GM12878 (cell line): ENCODE measurements around the gene DKC1. TPM values are rescaled to one million over a fixed set of nuclear protein-coding genes. Genes with fewer than 3 reads are reported as not detected.

Experiments
- ATAC-seq: fragments of 200-7000 bp; cut with Tn5 transposase; 3 replicates; pipeline ENCODE4 v1.9.1; 2020; ENCODE audit warnings: mild to moderate bottlenecking, moderate library complexity
- BruUV-seq: library from RNA; stranded (reverse); fragments of 400-500 nt; replicated peaks from 2 replicates; lab custom pipeline; 2021; lab: Mats Ljungman, UMichigan
- CTCF ChIA-PET: fragments of 300-600 bp; sonication (Branson Sonifier 250); formaldehyde crosslinking; extraction: SDS; loops from one replicate; lab custom pipeline; 2021; ENCODE audit warnings: inconsistent platforms; lab: Yijun Ruan, JAX
- POLR2A ChIA-PET: fragments of 350-600 bp; formaldehyde crosslinking; extraction: SDS; loops from one replicate; lab custom pipeline; 2021; ENCODE audit warnings: inconsistent platforms; lab: Charles Lee
- RAD21 ChIA-PET: fragments of 300-600 bp; sonication (Branson Sonifier 250); formaldehyde crosslinking; loops from one replicate; lab custom pipeline; 2023; ENCODE audit warnings: antibody characterized with exemption; ENCODE audit not compliant: unreplicated experiment; lab: Charles Lee
- SMC1A ChIA-PET: fragments of 300-600 bp; sonication (Branson Sonifier 250); formaldehyde crosslinking; loops from one replicate; lab custom pipeline; 2023; ENCODE audit not compliant: unreplicated experiment, uncharacterized antibody; lab: Charles Lee
- DNase-seq: peaks from one replicate; pipeline ENCODE4 v3.0.0-alpha.2; 2011; ENCODE audit warnings: low read depth, low spot score
- FAIRE-seq: peaks from 3 replicates; lab custom pipeline; 2011; peaks lifted over from hg19 to GRCh38; lab: Jason Lieb, UNC
- H2AFZ ChIP-seq: 2 replicates; pipeline ENCODE4 v1.6.0; 2011; ENCODE audit warnings: low read depth, low read length, control low read depth; ENCODE audit not compliant: control insufficient read depth
- H3K27ac ChIP-seq: 2 replicates; pipeline ENCODE4 v1.5.1; 2011; ENCODE audit warnings: control low read depth; ENCODE audit not compliant: control insufficient read depth, insufficient read depth
- H3K27me3 ChIP-seq, 2 experiments: replicated peaks in 1 of 2; 2 replicates each; pipeline versions ENCODE4 v1.6.0 to v1.6.1; 2011; ENCODE audit warnings: low read length in 1 of 2; ENCODE audit not compliant: control insufficient read depth in 2 of 2, insufficient read depth in 2 of 2
- H3K36me3 ChIP-seq, 2 experiments: 2 replicates each; pipeline ENCODE4 v1.5.1; 2011; ENCODE audit warnings: low read length in 1 of 2; ENCODE audit not compliant: control insufficient read depth in 2 of 2, insufficient read depth in 2 of 2
- H3K4me1 ChIP-seq: 2 replicates; pipeline ENCODE4 v1.6.1; 2011; ENCODE audit warnings: mild to moderate bottlenecking, low read length, moderate library complexity, mixed read lengths; ENCODE audit not compliant: control insufficient read depth, insufficient read depth
- H3K4me2 ChIP-seq: 2 replicates; pipeline ENCODE4 v1.6.0; 2011; ENCODE audit warnings: control low read depth; ENCODE audit not compliant: control insufficient read depth, insufficient read depth
- H3K4me3 ChIP-seq: fragments of 200-600 bp; sonication (generic); 2 replicates; pipeline ENCODE4 v1.5.1; 2016
- H3K79me2 ChIP-seq: 2 replicates; pipeline ENCODE4 v1.6.0; 2011; ENCODE audit warnings: low read length; ENCODE audit not compliant: control insufficient read depth, insufficient read depth
- H3K9ac ChIP-seq: 2 replicates; pipeline ENCODE4 v1.8.0; 2011; ENCODE audit warnings: low read length, control low read depth, mixed read lengths; ENCODE audit not compliant: control insufficient read depth, insufficient read depth
- H3K9me3 ChIP-seq: replicated peaks from 3 replicates; pipeline ENCODE4 v1.5.1; 2011; ENCODE audit warnings: mild to moderate bottlenecking, low read length; ENCODE audit not compliant: control insufficient read depth, insufficient read depth
- H4K20me1 ChIP-seq: 2 replicates; pipeline ENCODE4 v1.6.0; 2011; ENCODE audit not compliant: control insufficient read depth, insufficient read depth
- EED ChIP-seq: sonication (generic); IDR thresholded peaks from 2 replicates; pipeline ENCODE4 v1.6.1; 2016; ENCODE audit warnings: antibody characterized with exemption, low read depth
- EGR1 ChIP-seq, 2 experiments: IDR thresholded peaks; 1 replicate in 1 of 2; 2 replicates in 1 of 2; pipeline ENCODE4 v1.6.1; 2011 to 2012; ENCODE audit warnings: low read depth in 2 of 2, low read length in 2 of 2, borderline replicate concordance in 1 of 2, mild to moderate bottlenecking in 1 of 2, moderate library complexity in 1 of 2
- IKZF1 ChIP-seq: fragments of 450-650 bp; conservative IDR thresholded peaks from 2 replicates; pipeline ENCODE4 v1.6.1; 2017; ENCODE audit warnings: antibody characterized with exemption, mild to moderate bottlenecking
- NFIC ChIP-seq: IDR thresholded peaks from 2 replicates; pipeline ENCODE4 v1.6.1; 2012; ENCODE audit warnings: low read depth, mild to moderate bottlenecking, inconsistent platforms, low read length, moderate library complexity
- NFXL1 ChIP-seq: fragments of 450-650 bp; IDR thresholded peaks from 2 replicates; pipeline ENCODE4 v1.6.1; 2017; ENCODE audit warnings: antibody characterized with exemption, mild to moderate bottlenecking, borderline replicate concordance
- RB1 ChIP-seq: fragments of 450-650 bp; formaldehyde crosslinking; IDR thresholded peaks from 2 replicates; pipeline ENCODE4 v1.6.1; 2017; ENCODE audit warnings: mild to moderate bottlenecking, borderline replicate concordance
- SPI1 ChIP-seq: IDR thresholded peaks from 2 replicates; pipeline ENCODE4 v1.6.1; 2011; ENCODE audit warnings: low read depth, mild to moderate bottlenecking, low read length, moderate library complexity, borderline replicate concordance; ENCODE audit not compliant: insufficient read depth
- STAT3 ChIP-seq: IDR thresholded peaks from 2 replicates; pipeline ENCODE4 v1.6.1; 2011; ENCODE audit warnings: low read depth, low read length, improper control_type of control experiment
- TAF1 ChIP-seq: IDR thresholded peaks from 2 replicates; pipeline ENCODE4 v1.6.1; 2011; ENCODE audit warnings: mild to moderate bottlenecking, low read depth, low read length, borderline replicate concordance
- WGBS: methylation state at CpG from one replicate; pipeline ENCODE4 v1.1.6; 2016; ENCODE audit warnings: low lambda C conversion rate; ENCODE audit not compliant: insufficient replicate concordance, insufficient coverage; ENCODE audit errors: missing lambda C conversion rate; 5-methylcytosine and 5-hydroxymethylcytosine counted together
- in situ Hi-C: fragments of 300-500 bp; cut with MboI; formaldehyde crosslinking; loops from 9 replicates; pipeline ENCODE4 v1.14.3; 2018; ENCODE audit warnings: mixed read lengths
- intact Hi-C: fragments of 100-400 bp; cut with micrococcal nuclease; formaldehyde crosslinking; loops from one replicate; pipeline ENCODE4 v1.14.2; 2022; ENCODE audit not compliant: unreplicated experiment
- polyA plus RNA-seq, 11 experiments: library from polyadenylated mRNA; depleted of rRNA in 4 of 11; unstranded in 6 of 11; stranded (reverse) in 5 of 11; fragments of >200 nt; fragmentation: Nextera tagmentation in 4 of 11; fragmentation: Illumina TruSeq in 1 of 11; extraction: Ambion mirVana in 4 of 11; extraction: Trizol in 1 of 11; gene quantifications; 1 replicate in 1 of 11; 2 replicates in 10 of 11; pipeline versions ENCODE4 v1.2.1 to v1.2.3, GENCODE V29; 2011 to 2016; ENCODE audit warnings: inconsistent platforms in 2 of 11, missing spikeins in 2 of 11, low read depth in 1 of 11
- total RNA-seq, 4 experiments: library from RNA; depleted of rRNA in 3 of 4; stranded (reverse); fragments of >200 nt in 3 of 4; fragmentation: Illumina TruSeq in 1 of 4; extraction: Trizol in 1 of 4; gene quantifications; 2 replicates each; pipeline versions ENCODE4 v1.2.1 to v1.2.3, GENCODE V29; 2013 to 2021

The DKC1 gene
- total and polyA plus RNA-seq, 10 of the 15 experiments (the other 5 are each of a cell fraction or from before 2014, with no cell fraction given), result 70.1 to 159 (median 116) TPM

DNA sequence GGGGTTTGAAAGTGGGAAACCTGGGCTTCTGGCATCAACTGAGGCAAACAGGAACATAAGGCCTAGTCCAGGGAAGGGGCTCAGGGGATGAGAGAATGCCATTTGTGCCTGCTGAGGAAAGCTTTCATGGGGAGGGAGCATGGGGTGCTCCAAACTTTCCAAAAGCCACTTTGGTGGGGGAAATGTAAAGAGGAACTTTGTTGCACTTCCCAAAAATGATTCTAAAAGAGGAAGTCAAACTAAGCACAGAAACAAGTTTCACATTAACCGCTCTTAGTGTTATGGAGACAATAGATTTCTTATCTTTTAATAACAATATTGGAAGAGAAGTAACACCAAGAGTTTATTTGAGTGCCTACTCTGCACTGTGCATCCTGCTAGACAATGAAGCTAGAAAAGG is 44.0 kb upstream of the DKC1 start:
- DNase-seq, result no peak
- H2AFZ ChIP-seq, result no peak overlapping the region
- no peak for TF ChIP-seq EGR1 (IDR thresholded peaks at IDR 0.05; ENCODE audit: borderline replicate concordance in 1 of 2, low read depth in 2 of 2, low read length in 2 of 2)
- TF ChIP-seq IKZF1, result 0 out of 2 replicates have a peak, but pooled peaks have one; percentile 33
- 0 out of 2 replicates have a peak, but pooled peaks have one; percentile 28 for TF ChIP-seq EED
- peak; percentile 87 for TF ChIP-seq SPI1
- ChIA-PET CTCF (interaction anchor here (0.5 to 1.6 kb wide), 3 partner anchors 30 to 1056 kb away, joined by 3 to 13 read pairs (median 3); no protein-coding TSS in a partner anchor), RAD21 (interaction anchor here (2.4 kb wide), 1 partner anchor 30 kb away, joined by 10 read pairs; no protein-coding TSS in a partner anchor), POLR2A (no interaction called here), SMC1A (interaction anchor here (1.0 to 2.1 kb wide), 5 partner anchors 9 to 122 kb away, joined by 3 to 7 read pairs (median 3); no protein-coding TSS in a partner anchor)
- no peaks in the 10 kb centered on the region for H3K27me3 ChIP-seq
- in situ Hi-C loops (no loop called here), intact Hi-C loops (loop anchor here (5.0 kb wide), 1 partner anchor 124 kb away; no protein-coding TSS in a partner anchor)
- no peak; the same call in 2 of the 3 replicates for ATAC-seq
- no peaks in the 10 kb centered on the region; the same call in 2 of the 3 replicates for H3K9me3 ChIP-seq
- no peak overlapping the region for H3K9ac ChIP-seq
- H3K4me1 ChIP-seq, result peaks cover 16% of the 10 kb centered on the region
- H3K4me2 ChIP-seq, result peak overlapping the region; percentile 38; the same call in 1 of the 2 replicates
- H3K79me2 ChIP-seq, result no peaks in the 10 kb centered on the region
- no peak overlapping the region for H3K27ac ChIP-seq
- H3K36me3 ChIP-seq, result no peaks in the 10 kb centered on the region
- WGBS, result 6% methylated on average over 1 of the region's 1 CpG
- BruUV-seq, result no TSS peak
- H4K20me1 ChIP-seq, result no peaks in the 10 kb centered on the region
- H3K4me3 ChIP-seq, result no peak overlapping the region
- no peak for FAIRE-seq

DNA sequence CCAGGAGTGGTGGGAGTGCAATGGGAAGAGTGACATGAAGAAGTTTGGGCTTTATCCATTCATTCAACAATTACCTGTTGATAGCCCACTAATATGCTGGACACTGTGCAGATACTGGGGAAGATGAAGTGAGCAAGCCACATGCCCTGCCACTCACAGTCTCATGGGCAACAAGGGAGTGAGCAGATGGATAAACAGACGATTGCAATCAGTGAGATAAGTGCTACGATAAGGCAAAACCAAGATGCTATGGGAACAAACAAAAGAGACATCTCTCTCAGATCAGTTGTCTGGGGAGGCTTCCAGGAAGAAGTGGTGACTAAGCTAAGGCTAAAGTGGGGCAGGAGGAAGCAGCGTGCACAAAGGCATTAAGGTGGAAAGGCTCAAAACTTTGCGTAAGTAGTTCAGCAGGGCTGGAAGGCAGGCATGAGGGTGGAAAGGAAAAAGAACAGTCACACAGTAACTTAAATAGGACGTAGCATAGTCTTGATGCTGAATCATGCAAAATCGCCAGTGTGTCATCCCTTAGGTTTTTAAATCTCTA is 43.5 kb upstream of the DKC1 start:
- intact Hi-C loops, result loop anchor here (5.0 kb wide), 1 partner anchor 123 kb away; no protein-coding TSS in a partner anchor
- ChIA-PET SMC1A (interaction anchor here (1.0 to 1.7 kb wide), 4 partner anchors 9 to 29 kb away, joined by 3 to 4 read pairs (median 3); no protein-coding TSS in a partner anchor), RAD21 (interaction anchor here (2.4 kb wide), 1 partner anchor 30 kb away, joined by 10 read pairs; no protein-coding TSS in a partner anchor), CTCF (interaction anchor here (0.5 kb wide), 1 partner anchor 1056 kb away, joined by 3 read pairs; no protein-coding TSS in a partner anchor), POLR2A (no interaction called here)
- Histone ChIP-seq H3K4me3 (no peak overlapping the region), H3K9ac (no peak overlapping the region), H2AFZ (no peak overlapping the region), H3K4me2 (peak overlapping the region; percentile 34; the same call in 1 of the 2 replicates), H3K79me2 (no peaks in the 10 kb centered on the region), H3K4me1 (peaks cover 16% of the 10 kb centered on the region), H3K27ac (no peak overlapping the region), H3K36me3 (no peaks in the 10 kb centered on the region), H3K9me3 (no peaks in the 10 kb centered on the region; the same call in 2 of the 3 replicates), H4K20me1 (no peaks in the 10 kb centered on the region), H3K27me3 (no peaks in the 10 kb centered on the region)
- in situ Hi-C loops, result no loop called here
- no peak for TF ChIP-seq TAF1
- no peak for TF ChIP-seq NFXL1
- TF ChIP-seq RB1, result no peak
- TF ChIP-seq NFIC, result no peak
- TF ChIP-seq STAT3, result no peak
- no peak for ATAC-seq
- DNase-seq, result no peak
- no TSS peak for BruUV-seq
- WGBS, result 16% methylated on average over 6 of the region's 6 CpGs
- FAIRE-seq, result no peak
